IPS-NIHi7 (cell line): ENCODE data around the gene IFT52.
"Not testable (repeated sequence)": the region's sequence is repeated elsewhere in the genome, so short reads cannot be mapped to it uniquely, and the experiment has no call there.

Experiments used
- DNase-seq: peaks from one replicate; pipeline ENCODE4 v3.0.0; 2012; ENCODE audit warnings: mixed read lengths; ENCODE audit errors: extremely low spot score

IFT52 gene

DNA sequence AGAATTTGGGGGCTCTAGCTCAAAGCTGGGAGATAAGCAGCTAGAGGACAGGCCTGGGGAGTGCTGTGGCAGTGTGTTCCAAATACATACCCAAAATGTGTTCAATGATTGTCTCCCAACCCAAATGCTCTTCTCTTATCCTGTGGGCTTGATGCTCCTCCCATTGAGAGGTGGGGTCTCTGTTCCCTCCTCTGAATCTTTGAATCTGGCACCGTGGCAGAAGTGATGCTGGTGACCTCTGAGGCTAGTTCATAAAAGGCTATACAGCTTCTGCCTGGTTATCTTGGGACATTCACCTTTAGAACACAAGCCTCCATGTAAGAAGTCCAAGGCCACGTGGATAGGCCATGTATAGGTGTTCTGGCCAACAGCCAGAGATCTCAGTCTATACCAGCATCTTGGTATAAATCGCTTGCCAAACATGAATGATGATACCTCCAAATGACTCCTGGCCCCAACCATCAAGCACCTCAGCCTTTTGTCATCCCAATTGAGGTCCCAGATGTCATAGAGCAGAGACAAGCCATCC, 60.3 kb downstream of the IFT52 start:
- DNase-seq, result no peak

DNA sequence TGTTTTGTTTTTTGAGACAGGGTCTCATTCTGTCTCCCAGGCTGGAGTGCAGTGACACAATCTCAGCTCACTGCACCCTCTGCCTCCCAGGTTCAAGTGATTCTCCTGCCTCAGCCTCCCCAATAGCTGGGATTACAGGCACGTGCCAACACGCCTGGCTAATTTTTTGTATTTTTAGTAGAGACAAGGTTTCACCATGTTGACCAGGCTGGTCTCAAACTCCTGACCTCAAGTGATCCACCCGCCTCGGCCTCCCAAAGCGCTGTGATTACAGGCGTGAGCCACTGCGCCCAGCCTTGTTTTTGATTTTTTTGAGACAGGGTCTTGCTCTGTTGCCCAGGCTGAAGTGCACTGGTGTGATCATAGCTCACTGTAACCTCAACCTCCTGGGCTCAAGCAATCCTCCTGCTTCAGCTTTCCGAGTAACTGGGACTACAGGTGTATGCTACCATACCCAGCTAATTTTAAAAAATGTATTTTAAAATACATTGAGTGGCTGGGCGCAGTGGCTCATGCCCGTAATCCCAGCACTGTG, 61.0 kb downstream of the IFT52 start:
- DNase-seq, result not testable (repeated sequence)

GRCh38 chr20:43653966-43654365, 63.2 kb downstream of the IFT52 start:
- DNase-seq, result no peak

GRCh38 chr20:43655176-43655575, 64.4 kb downstream of the IFT52 start:
- not testable (repeated sequence) for DNase-seq

DNA sequence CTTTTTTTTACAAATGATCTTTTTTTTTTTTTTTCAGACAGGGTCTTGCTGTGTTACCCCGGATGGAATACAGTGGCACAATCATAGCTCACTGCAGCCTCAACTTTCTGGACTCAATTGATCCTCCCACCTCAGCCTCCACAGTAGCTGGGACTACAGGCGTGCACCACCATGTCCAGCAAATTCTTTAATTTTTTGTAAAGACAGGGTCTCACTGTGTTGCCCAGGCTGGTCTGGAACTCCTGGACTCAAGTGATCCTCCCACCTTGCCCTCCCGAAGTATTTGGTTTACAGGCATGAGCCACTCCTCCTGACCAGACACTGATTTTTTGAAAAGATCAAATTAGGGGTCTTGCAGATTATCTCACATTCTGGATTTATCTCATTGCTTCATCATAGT, 65.2 kb downstream of the IFT52 start:
- no peak for DNase-seq

DNA sequence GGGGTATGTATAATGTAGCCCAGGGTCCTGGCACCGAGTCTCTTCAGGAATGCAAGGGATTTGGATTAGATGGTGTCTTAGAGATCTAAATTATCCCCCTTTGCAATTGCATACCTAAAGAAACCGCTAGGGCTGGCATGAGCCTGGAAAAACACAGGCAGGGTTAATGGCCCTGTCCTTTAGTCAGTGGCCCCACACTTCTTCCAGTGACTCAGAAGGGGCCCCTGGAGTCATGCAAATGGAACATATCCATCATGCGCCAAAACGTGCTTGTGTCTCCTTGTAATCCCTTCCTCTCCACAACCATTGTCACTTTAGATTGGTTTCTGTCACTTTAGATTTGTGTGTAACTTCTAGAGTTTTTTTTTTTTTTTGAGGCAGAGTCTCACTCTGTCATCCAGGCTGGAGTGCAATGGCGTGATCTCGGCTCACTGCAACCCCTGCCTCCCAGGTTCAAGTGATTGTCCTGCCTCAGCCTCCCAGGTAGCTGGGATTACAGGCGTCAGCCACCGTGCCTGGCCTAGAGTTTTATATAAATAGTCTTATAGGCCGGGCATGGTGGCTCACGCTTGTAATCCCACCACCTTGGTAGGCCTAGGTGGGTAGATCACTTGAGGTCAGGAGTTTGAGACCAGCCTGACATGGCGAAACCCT, 67.5 kb downstream of the IFT52 start:
- no peak for DNase-seq

DNA sequence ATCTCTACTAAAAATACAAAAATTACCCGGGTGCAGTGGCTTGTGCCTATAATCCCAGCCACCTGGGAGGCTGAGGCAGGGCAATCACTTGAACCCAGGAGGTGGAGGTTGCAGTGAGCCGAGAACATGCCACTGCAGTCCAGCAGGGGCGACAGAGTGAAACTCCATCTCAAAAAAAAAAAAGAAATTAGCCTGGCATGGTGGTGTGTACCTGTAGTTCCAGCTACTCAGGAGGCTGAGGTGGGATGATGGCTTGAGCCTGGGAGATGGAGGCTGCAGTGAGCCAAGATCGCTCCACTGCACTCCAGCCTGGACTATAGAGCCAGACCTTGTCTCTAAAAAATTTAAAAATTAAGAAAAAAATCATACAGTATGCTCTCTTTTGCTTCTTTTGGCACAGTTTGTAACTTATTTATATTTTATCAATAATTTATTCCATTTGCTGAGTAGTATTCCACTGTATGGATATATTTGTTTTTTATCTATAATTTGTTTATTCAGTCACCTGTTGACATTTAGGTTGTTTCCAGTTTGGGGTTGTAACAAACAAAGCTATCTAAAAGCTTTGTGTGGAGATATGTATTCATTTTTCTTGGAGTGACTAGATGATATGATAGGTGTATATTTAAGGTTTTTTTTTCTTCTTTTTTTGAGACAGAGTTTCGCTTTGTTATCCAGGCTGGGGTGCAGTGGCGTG, 68.1 kb downstream of the IFT52 start:
- no peak for DNase-seq

DNA sequence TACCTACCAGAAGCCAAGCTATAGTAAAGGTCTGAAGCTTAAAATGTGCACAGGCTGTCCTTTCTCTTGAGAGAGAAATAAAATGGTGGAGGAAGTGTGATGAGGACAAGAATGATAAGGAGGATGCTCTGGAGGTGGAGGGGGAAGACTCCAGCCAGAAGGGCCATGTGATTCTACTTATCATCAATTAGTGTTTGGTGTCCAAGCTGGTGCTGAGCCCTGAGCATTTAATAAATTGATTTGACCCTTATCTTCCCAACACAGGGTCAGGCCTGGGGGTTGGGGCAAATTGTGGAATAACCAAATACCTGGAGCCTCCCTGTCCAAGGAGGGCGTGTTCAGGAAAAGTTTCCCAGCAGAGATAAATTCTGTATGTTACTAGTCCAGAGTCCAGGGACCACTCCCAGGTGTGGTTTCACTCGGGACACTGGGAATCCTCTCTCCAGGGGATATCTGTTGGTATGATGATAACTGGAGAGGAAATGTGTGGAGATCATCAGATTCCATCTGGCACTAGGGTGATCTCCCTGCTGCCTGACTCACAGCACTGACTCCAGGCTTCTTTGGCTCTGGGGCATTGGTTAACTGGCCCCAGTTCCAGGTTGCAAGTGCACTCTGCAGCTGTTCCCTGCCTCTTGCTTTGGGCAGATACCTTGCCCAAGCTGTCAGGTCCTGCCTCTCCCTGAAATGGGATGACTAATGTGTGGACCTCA, 72.4 kb downstream of the IFT52 start:
- no peak for DNase-seq

GRCh38 chr20:43665466-43666176, 74.9 kb downstream of the IFT52 start:
- DNase-seq, result no peak

DNA sequence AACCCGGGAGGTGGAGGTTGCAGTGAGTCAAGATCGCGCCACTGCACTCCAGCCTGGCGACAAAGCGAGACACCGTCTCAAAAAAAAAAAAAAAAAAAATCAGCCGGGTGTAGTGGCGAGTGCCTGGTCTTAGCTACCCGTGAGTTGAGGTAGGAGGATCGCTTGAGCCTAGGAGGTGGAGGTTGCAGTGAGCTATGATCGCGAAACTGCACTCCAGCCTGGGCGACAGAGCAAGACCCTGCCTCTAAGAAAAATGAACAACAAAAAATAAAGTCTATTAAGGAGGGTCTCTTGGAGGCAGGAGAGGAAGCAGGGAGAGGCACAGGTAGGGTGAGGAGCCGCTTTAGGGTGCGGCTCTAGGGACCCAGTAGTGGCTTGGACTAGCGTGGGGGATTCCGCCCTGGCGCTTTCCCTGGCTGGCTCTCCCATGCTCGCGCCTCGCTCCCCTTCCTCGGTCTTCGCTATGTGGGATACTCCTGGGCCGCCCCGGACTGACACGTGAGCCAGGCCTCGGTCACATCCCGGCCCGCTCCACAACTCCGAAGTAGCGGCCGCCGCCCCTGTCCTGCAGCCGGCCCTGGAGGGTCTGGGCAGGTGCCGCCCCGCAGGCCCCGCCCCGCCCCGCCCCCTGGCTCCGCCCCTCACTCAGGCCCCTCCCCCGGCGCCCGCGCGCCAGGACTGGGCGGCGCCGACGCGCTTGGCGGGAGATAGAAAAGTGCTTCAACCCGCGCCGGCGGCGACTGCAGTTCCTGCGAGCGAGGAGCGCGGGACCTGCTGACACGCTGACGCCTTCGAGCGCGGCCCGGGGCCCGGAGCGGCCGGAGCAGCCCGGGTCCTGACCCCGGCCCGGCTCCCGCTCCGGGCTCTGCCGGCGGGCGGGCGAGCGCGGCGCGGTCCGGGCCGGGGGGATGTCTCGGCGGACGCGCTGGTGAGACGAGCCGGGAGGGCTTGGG, 75.9 kb downstream of the IFT52 start, which contains the start of gene MYBL2:
MYBL2 (plus strand) TSS at position 739 of the 953 bp plus-strand sequence; CDS start at position 909, 170 bp downstream.
- DNase-seq, result peak; percentile 86

DNA sequence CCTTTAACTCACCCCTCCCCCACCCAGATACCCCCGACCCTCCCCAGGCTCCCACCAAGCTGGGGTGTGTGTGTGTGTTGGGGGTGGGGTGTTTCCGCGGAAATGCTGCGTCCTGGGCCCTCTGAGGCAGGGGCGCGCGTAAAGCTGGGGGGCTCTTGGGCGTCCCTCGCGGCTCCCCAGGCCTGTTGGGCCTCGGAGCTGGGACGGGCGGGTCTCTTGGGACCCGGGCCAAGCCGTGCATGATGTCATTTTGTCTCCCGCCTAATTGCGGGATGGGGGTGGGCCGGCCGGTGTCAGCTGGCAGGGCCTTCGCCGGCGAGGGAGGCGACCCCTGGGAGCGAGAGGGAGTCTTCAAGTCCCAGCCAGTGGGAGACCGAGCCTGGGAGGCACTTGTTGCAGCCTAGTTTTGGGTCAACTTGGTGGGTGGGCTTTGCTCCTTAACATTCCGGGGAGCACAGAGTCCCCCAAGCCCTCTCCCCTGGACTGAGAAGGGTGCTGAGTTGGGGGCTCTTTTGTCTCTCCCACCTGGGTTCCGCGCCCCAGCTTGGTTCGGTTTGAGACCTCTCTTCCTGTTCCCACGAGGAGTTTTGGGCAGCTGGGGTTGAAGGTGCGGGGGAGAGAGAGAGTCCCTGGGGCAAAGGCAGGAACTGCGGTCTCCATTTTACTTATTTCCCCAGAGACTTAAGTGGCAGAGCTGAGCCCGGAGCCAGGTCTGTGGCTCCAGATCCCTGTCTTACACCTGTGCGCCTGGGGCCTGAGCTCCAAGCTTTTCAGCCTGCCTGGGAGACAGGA, 76.8 kb downstream of the IFT52 start:
- DNase-seq, result peak; percentile 70

DNA sequence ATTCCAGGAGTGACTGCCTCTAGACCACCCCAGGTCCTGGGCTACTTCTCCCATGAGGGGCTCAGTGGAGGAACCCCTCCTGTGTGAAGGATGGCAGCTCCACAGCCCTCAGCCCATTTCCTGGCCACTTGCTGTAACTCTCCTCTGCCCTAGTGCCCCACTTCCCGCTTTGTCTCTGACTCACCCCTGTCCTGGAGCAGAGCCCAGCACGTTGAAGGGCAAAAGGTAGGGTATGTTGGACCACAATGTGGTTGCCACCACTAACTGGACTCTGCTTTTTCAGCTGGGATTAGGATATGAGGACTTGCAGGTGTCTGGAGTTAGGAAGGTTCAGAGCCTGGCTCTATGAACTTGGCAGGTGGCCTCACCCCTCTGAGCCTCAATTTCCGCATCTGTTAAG, 78.6 kb downstream of the IFT52 start:
- DNase-seq, result no peak

DNA sequence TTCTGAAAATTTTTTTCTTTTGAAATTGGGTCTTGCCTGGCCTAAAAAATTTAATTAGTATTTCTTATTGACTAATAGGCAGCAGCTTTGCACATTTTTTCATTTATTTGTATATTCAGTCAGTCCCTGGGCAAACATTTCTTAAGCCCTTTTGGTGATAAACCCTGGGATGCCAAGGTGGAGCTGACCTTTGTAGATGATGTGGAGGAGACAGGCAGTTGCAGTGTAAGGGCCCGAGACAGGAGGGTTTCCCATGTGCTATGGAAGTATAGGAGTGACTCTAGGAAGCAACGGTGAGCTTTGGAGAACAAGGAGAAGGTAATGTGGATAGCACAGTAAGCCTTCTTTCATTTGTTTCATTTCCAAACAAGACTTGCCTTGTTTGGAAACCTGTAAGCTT, 79.7 kb downstream of the IFT52 start:
- DNase-seq, result no peak

DNA sequence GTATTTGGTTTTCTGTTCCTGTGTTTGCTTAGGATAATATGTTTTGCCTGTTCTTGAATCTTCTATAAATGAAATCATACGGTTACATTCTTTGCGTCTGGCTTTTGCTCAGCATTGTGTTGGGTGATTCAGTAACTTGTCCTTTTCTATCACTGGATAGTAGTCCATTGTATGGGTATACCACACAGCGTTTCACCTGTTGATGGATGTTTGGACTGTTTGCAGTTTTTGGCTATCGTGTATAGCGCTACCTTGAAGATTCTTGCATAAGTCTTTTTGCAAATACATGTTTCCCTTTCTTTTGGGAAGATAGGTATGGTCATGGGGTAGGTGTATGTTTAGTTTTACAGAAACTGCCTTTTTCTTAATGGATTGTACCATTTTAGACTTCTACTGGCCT, 85.6 kb downstream of the IFT52 start:
- no peak for DNase-seq

- no peak for DNase-seq
Observed at GRCh38 chr20:43680981-43681380, 90.2 kb downstream of the IFT52 start.

DNA sequence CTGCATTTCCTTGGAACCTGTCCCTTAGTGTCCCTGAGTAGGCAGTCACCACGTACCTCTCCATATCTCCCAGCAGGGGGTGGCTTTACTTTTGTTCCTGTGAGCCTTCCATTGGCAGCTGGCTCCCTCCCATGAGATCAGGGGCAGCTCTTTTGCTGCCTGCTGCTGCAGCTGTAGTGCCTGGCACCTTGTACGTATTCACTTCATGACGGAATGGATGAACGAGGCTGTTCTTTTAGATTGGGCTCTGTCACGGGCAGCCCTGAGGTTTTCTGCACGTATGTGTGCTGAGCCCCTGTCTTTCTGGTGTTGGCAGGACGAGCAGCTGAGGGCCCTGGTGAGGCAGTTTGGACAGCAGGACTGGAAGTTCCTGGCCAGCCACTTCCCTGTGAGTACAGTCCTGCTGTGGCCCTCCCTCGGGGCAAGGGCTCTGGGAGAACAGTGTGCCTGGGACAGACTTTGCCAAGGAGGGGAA, 90.8 kb downstream of the IFT52 start:
- DNase-seq, result no peak

DNA sequence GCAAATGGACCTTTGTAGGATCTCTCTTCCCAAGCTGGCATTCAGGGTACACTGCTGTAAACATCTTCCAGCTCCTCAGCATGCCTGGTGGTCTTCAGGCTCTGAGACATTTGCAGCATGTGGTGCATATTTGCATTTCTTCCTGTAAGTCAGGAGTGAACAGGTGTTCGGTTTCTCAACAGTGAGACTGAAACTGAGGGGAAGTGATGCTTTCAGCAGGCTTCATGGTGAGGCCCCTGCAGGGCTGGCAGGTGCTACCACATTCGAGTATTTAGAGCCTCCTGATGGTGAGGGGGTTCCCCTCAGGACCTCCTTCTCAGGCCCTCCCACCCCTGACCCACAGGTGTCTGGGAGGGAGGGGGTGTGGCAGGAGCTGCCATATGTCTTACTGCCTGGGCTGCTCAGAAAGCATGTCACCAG, 91.3 kb downstream of the IFT52 start:
- DNase-seq, result no peak

GRCh38 chr20:43682446-43682845, 91.7 kb downstream of the IFT52 start:
- no peak for DNase-seq

DNA sequence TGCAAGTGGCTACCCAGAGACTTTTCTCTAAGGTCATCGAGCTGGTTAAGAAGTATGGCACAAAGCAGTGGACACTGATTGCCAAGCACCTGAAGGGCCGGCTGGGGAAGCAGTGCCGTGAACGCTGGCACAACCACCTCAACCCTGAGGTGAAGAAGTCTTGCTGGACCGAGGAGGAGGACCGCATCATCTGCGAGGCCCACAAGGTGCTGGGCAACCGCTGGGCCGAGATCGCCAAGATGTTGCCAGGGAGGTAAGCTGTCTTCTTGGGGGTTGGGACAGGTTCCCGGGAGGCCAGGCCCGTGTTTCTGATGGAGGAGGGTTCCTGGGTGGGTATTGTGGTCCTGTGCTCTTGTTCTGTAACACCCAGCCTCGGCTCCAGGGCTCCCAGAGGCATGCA, 96.1 kb downstream of the IFT52 start:
- no peak for DNase-seq

- DNase-seq, result no peak
Observed at GRCh38 chr20:43689165-43689564, 98.4 kb downstream of the IFT52 start.
